GM10266 (cell line): ENCODE results near the gene C16orf46.

Experiments used
- DNase-seq: peaks from one replicate; pipeline ENCODE4 v3.0.0; 2012; ENCODE audit errors: extremely low spot score
- TF ChIP-seq, protein P1 (sequence below): IDR thresholded peaks from 2 replicates; pipeline ENCODE4 v1.5.1; 2012; ENCODE audit warnings: mild to moderate bottlenecking, low read depth; ENCODE audit not compliant: control insufficient read depth, insufficient read depth; ENCODE audit errors: missing control alignments

C16orf46 gene

DNA sequence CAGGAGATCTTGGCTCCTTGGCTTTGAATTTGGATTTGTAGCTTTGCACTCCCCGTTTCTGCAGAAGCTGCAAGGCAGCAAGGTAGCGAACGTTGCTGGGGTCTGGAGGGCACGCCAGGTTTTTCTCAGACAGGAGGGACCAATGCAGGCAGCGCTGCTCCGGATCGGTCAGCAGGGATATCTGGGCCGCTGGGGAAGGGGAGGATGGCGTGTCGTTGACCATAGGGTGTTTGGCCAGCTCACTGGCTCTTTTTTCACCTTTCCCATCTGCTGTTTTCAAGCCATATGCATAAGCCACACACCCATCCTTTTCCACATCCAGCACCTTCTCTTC lies 15.8 kb downstream of the C16orf46 start:
- TF ChIP-seq, protein P1, sequence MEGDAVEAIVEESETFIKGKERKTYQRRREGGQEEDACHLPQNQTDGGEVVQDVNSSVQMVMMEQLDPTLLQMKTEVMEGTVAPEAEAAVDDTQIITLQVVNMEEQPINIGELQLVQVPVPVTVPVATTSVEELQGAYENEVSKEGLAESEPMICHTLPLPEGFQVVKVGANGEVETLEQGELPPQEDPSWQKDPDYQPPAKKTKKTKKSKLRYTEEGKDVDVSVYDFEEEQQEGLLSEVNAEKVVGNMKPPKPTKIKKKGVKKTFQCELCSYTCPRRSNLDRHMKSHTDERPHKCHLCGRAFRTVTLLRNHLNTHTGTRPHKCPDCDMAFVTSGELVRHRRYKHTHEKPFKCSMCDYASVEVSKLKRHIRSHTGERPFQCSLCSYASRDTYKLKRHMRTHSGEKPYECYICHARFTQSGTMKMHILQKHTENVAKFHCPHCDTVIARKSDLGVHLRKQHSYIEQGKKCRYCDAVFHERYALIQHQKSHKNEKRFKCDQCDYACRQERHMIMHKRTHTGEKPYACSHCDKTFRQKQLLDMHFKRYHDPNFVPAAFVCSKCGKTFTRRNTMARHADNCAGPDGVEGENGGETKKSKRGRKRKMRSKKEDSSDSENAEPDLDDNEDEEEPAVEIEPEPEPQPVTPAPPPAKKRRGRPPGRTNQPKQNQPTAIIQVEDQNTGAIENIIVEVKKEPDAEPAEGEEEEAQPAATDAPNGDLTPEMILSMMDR: no peak
- DNase-seq: no peak

DNA sequence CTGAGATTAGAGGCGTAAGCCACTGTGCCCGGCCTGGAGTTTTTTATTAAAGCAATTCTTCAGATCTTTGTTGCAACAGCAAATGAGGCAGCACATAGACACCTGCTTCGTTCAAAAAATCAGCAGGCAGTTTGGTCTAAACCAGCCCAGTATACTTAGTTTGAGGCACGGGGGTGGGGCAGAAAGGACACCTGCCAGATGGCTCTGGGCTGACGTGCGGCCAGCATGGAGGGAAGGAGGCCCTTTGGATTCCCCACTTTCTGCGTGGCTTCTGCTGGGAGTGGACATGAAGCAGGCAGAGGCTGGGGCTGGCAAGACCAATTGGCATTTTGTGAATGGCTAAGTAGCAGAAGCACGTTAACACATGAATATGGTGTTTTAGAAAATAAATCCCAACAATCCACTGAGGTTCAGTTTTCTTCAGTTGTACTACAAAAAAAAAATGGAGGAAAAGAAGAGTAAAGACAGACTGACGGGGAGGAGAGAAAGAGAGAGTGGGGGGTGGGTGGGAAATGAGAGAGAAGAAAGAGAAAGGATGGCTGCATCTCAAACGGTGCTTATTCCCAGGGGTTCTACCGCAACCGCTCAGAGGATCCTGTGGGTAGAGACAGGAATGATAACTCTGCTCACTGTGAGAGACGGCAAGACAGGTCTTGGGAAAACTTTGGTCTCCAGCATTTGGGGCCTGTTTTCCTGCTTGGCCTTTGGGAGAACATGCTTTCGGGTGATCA lies 16.3 kb downstream of the C16orf46 start:
- no peak for DNase-seq
- TF ChIP-seq, protein P1: no peak

DNA sequence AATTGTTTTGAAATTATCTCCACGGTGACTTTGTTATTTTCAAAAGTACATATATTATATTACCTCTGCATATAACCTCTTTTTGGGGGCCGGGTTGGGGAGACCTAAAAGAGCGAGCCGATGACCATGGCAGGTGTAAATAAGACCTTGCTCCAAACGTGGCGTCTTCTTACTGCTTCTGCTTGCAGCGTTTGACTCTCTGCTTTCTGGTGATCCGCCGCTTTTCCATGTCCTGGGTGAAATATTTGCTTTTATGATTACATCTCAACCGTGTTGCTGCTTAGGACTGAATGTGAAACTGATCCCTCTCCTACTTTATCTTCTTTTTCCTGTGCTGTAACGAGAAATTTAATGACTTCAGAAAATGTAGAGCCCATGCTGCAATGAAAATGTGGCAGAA lies 23.3 kb downstream of the C16orf46 start:
- DNase-seq: no peak
- TF ChIP-seq, protein P1: no peak

GRCh38 chr16:81042821-81043220 lies 34.2 kb downstream of the C16orf46 start:
- no peak for DNase-seq
- TF ChIP-seq, protein P1: no peak

GRCh38 chr16:81041696-81042095 lies 35.3 kb downstream of the C16orf46 start:
- TF ChIP-seq, protein P1: no peak
- no peak for DNase-seq

GRCh38 chr16:81040842-81041241 lies 36.2 kb downstream of the C16orf46 start:
- TF ChIP-seq, protein P1: no peak
- no peak for DNase-seq

GRCh38 chr16:81040131-81040530 lies 36.9 kb downstream of the C16orf46 start:
- TF ChIP-seq, protein P1: no peak

More at GRCh38 chr16:81040131-81040530, 36.9 kb downstream of the C16orf46 start:
- no peak for DNase-seq
